K562 (cell line): ENCODE results near the gene GUCA2B. TPM values are rescaled to one million over a fixed set of nuclear protein-coding genes. Genes with fewer than 3 reads are reported as not detected.

ENCODE experiments used
- ATAC-seq: fragments of 200-7000 bp; cut with Tn5 transposase; 3 replicates; pipeline ENCODE4 v1.9.1; 2020; ENCODE audit warnings: moderate library complexity
- BruUV-seq: library from RNA; stranded (reverse); fragments of 400-500 nt; replicated peaks from 2 replicates; lab custom pipeline; 2021; lab: Mats Ljungman, UMichigan
- CTCF ChIA-PET: fragments of 300-600 bp; formaldehyde crosslinking; extraction: SDS; loops from one replicate; lab custom pipeline; 2021; ENCODE audit warnings: low intra/inter-chr PET ratio; lab: Yijun Ruan, JAX
- POLR2A ChIA-PET: fragments of 300-600, 350-650 bp; sonication (Branson Sonifier 250); formaldehyde crosslinking; extraction: SDS; loops from one replicate; lab custom pipeline; 2021; ENCODE audit warnings: antibody characterized with exemption, inconsistent platforms; lab: Yijun Ruan, JAX
- DNase-seq, 4 experiments: peaks; one replicate each; pipeline versions ENCODE4 v3.0.0 to v3.0.0-alpha.2; 2011 to 2018; ENCODE audit warnings: low spot score in 3 of 4, mixed read lengths in 3 of 4; ENCODE audit errors: extremely low read depth in 1 of 4
- FAIRE-seq: peaks from 2 replicates; lab custom pipeline; 2011; peaks lifted over from hg19 to GRCh38; lab: Jason Lieb, UNC
- H2AFZ ChIP-seq: 2 replicates; pipeline ENCODE4 v1.6.0; 2011; ENCODE audit warnings: low read depth, low read length, control low read depth, inconsistent platforms
- H3K27ac ChIP-seq: fragments of 200-600 bp; 3 replicates; pipeline ENCODE4 v1.8.0; 2011; ENCODE audit warnings: low read depth, mild to moderate bottlenecking, control low read depth, inconsistent platforms, low read length, moderate library complexity, mixed read lengths; ENCODE audit errors: extremely low read depth
- H3K27me3 ChIP-seq, 2 experiments: fragments of 300-600 bp in 1 of 2; 2 replicates in 1 of 2; 3 replicates in 1 of 2; pipeline versions ENCODE4 v1.6.0 to v1.8.0; 2011; ENCODE audit warnings: inconsistent platforms in 2 of 2, low read length in 2 of 2, mild to moderate bottlenecking in 1 of 2, mixed read lengths in 1 of 2, moderate library complexity in 1 of 2; ENCODE audit not compliant: control insufficient read depth in 2 of 2, insufficient read depth in 2 of 2
- H3K36me3 ChIP-seq: fragments of 300-600 bp; 3 replicates; pipeline ENCODE4 v1.8.0; 2011; ENCODE audit warnings: mild to moderate bottlenecking, low read length, inconsistent platforms; ENCODE audit not compliant: control insufficient read depth, insufficient read depth
- H3K4me1 ChIP-seq, 2 experiments: fragments of 200-600 bp in 1 of 2; replicated peaks in 1 of 2; 2 replicates in 1 of 2; 3 replicates in 1 of 2; pipeline versions ENCODE4 v1.5.1 to v1.8.0; 2011; ENCODE audit warnings: inconsistent platforms in 2 of 2, low read length in 2 of 2, mild to moderate bottlenecking in 1 of 2, mixed read lengths in 1 of 2, moderate library complexity in 1 of 2; ENCODE audit not compliant: control insufficient read depth in 2 of 2, insufficient read depth in 2 of 2
- H3K4me2 ChIP-seq: 2 replicates; pipeline ENCODE4 v1.6.1; 2011; ENCODE audit warnings: low read length, control low read depth, inconsistent platforms, mixed read lengths; ENCODE audit not compliant: insufficient read depth
- H3K4me3 ChIP-seq: fragments of 200-600 bp; sonication (generic), shearing (Covaris generic); 2 replicates; pipeline ENCODE4 v1.5.1; 2016; ENCODE audit warnings: control low read depth, inconsistent platforms
- H3K79me2 ChIP-seq: fragments of 200-600 bp; 3 replicates; pipeline ENCODE4 v1.8.0; 2011; ENCODE audit warnings: low read length, inconsistent platforms; ENCODE audit not compliant: control insufficient read depth, insufficient read depth
- H3K9ac ChIP-seq, 2 experiments: 2 replicates each; pipeline versions ENCODE4 v1.6.0 to v1.6.1; 2011; ENCODE audit warnings: low read depth in 2 of 2, low read length in 2 of 2, control low read depth in 1 of 2, inconsistent platforms in 1 of 2, mild to moderate bottlenecking in 1 of 2, mixed read lengths in 1 of 2; ENCODE audit not compliant: insufficient read depth in 1 of 2
- H3K9me1 ChIP-seq: one replicate; pipeline ENCODE4 v1.6.0; 2011; ENCODE audit warnings: inconsistent platforms, mild to moderate bottlenecking, low read length, moderate library complexity; ENCODE audit not compliant: control insufficient read depth, insufficient read depth
- H3K9me3 ChIP-seq: replicated peaks from 2 replicates; pipeline ENCODE4 v1.5.1; 2011; ENCODE audit warnings: low read depth, low read length, inconsistent platforms; ENCODE audit not compliant: control insufficient read depth, insufficient read depth
- H4K20me1 ChIP-seq: replicated peaks from 2 replicates; pipeline ENCODE4 v1.6.1; 2011; ENCODE audit warnings: low read length, inconsistent platforms, mixed read lengths; ENCODE audit not compliant: control insufficient read depth, insufficient read depth
- DACH1 ChIP-seq: fragments of 450-650 bp; IDR thresholded peaks from 2 replicates; pipeline ENCODE4 v1.6.1; 2018; ENCODE audit not compliant: partially characterized antibody
- FOXK2 ChIP-seq, 2 experiments: fragments of 450-650 bp; IDR thresholded peaks in 1 of 2; conservative IDR thresholded peaks in 1 of 2; 2 replicates each; pipeline ENCODE4 v1.6.1; 2016; ENCODE audit warnings: low read depth in 2 of 2, mild to moderate bottlenecking in 1 of 2
- KDM2B ChIP-seq: fragments of 250-450 bp; sonication (Bioruptor Pico); IDR thresholded peaks from 2 replicates; pipeline ENCODE4 v1.8.0; 2021; ENCODE audit warnings: mild to moderate bottlenecking, moderate library complexity
- KLF1 ChIP-seq: fragments of 450-650 bp; IDR thresholded peaks from 2 replicates; pipeline ENCODE4 v1.6.1; 2016; ENCODE audit warnings: missing genetic modification characterization, missing compliant biosample characterization
- NFATC3 ChIP-seq: fragments of 450-650 bp; IDR thresholded peaks from 2 replicates; pipeline ENCODE4 v1.6.1; 2017; ENCODE audit warnings: mild to moderate bottlenecking
- TCF3 ChIP-seq: sonication (generic); formaldehyde crosslinking; IDR thresholded peaks from 2 replicates; pipeline ENCODE4 v1.4.0; 2020; ENCODE audit warnings: mild to moderate bottlenecking, missing genetic modification reagents
- ZNF239 ChIP-seq: fragments of 250-450 bp; sonication (Bioruptor Pico); IDR thresholded peaks from 2 replicates; pipeline ENCODE4 v1.4.0; 2020; ENCODE audit warnings: mild to moderate bottlenecking
- WGBS: fragments of 100-300 bp; shearing (Covaris generic); methylation state at CpG from one replicate; pipeline ENCODE4 v1.1.6; 2016; ENCODE audit warnings: low coverage, mixed read lengths; ENCODE audit not compliant: insufficient coverage; ENCODE audit errors: missing lambda C conversion rate; 5-methylcytosine and 5-hydroxymethylcytosine counted together
- in situ Hi-C: fragments of 300-500 bp; cut with MboI; formaldehyde crosslinking; loops from 4 replicates; pipeline ENCODE4 v1.15.0; 2018; ENCODE audit warnings: inconsistent platforms, mixed read lengths
- intact Hi-C: fragments of 100-400 bp; cut with micrococcal nuclease; formaldehyde crosslinking; loops from 2 replicates; pipeline ENCODE4 v1.14.2; 2022
- polyA plus RNA-seq, 8 experiments: library from polyadenylated mRNA; depleted of rRNA in 4 of 8; stranded (reverse) in 5 of 8; unstranded in 3 of 8; fragments of >200 nt; fragmentation: Nextera tagmentation in 2 of 8; fragmentation: Illumina TruSeq in 1 of 8; extraction: Ambion mirVana in 2 of 8; extraction: Trizol in 1 of 8; gene quantifications; 2 replicates each; pipeline versions ENCODE4 v1.2.1 to v1.2.3, GENCODE V29; 2011 to 2014; ENCODE audit warnings: inconsistent platforms in 1 of 8, missing spikeins in 1 of 8
- total RNA-seq, 7 experiments: library from RNA; depleted of rRNA in 6 of 7; stranded (reverse); fragments of >200 nt in 6 of 7; fragmentation: Illumina TruSeq in 2 of 7; extraction: Trizol in 2 of 7; gene quantifications; 2 replicates each; pipeline versions ENCODE4 v1.2.1 to v1.2.3, GENCODE V29; 2011 to 2021; ENCODE audit warnings: low replicate concordance in 1 of 7
- TF ChIP-seq, protein P1 (sequence below): fragments of 450-650 bp; formaldehyde crosslinking; IDR thresholded peaks from 2 replicates; pipeline ENCODE4 v1.4.0; 2022; ENCODE audit warnings: missing genetic modification characterization
- TF ChIP-seq, protein P2 (sequence below), 2 experiments: IDR thresholded peaks in 1 of 2; conservative IDR thresholded peaks in 1 of 2; 2 replicates each; pipeline ENCODE4 v1.6.1; 2016; ENCODE audit warnings: low read depth in 2 of 2, mild to moderate bottlenecking in 1 of 2, missing compliant biosample characterization in 1 of 2, missing genetic modification characterization in 1 of 2, moderate library complexity in 1 of 2
- TF ChIP-seq, protein P3 (sequence below): fragments of 450-650 bp; IDR thresholded peaks from 2 replicates; pipeline ENCODE4 v1.6.1; 2016; ENCODE audit warnings: mild to moderate bottlenecking
- TF ChIP-seq, protein P4 (sequence below): fragments of 450-650 bp; formaldehyde crosslinking; IDR thresholded peaks from 2 replicates; pipeline ENCODE4 v1.4.0; 2020; ENCODE audit warnings: mild to moderate bottlenecking

GUCA2B gene
- total and polyA plus RNA-seq, 9 of the 15 experiments (the other 6 are each of a cell fraction or from before 2014, with no cell fraction given): not detected

DNA sequence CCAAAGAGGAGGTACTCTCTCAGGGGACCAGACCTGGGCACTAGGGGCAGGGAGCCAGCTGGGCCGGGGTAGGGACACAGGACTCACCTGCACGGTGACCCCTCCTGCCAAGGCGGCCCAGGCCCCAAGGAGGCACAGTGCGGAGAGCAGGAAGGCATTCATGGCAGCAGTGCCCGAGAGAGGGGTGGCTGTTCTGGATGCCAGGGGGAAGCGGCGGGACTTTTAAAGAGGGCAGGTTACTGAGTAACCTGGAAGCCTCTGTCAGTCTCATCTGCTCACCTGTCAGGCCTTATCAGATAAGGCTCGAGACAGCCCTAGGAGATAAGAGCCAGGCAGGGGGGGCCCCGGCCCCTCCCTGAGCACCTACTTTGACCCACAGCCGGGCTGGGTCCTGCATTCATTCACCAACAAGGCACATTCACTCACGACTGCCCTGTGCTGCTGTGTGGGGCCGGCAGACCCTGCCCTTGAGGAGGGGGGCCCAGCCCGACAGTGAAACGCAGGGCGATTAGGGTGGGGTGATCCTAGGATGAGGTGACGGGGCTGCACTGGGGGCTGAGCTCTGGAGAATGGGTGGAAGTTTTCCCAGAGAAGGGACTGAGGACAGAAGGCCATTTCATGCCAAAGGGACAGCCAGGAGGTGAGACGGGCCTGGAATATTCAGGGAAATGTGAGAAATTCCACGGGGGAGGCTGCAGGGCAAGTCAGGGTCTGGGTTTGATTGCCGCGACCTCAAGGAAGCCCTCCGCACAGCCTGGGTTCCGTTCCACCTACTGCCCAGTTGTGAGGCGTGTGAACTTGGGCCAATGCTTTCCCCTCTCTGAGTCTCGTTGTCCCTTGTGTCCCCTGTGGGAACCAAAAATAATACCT is 11.6 kb downstream of the GUCA2B start, which contains the start of gene GUCA2A:
Gene GUCA2A (minus strand): TSS at position 195 of the 870 bp plus-strand sequence. CDS start 33 bp downstream, at position 162.
- H3K4me2 ChIP-seq: no peak within 1 kb of the TSS
- H3K27me3 ChIP-seq: peaks cover 3 to 39% of the 10 kb centered on the region in 2 experiments; a peak in 3 of 5 replicates
- H3K36me3 ChIP-seq: no peaks in the 10 kb centered on the region
- no peaks in the 10 kb centered on the region for H3K9me1 ChIP-seq
- H3K9me3 ChIP-seq: no peaks in the 10 kb centered on the region; the same call in 1 of the 2 replicates
- H3K27ac ChIP-seq: no peak within 1 kb of the TSS
- ATAC-seq: no peak
- no peak for FAIRE-seq
- BruUV-seq: no TSS peak
- 0 out of 4 replicates have a peak within 1 kb of the TSS, but pooled peaks of 1 of the 2 experiments have one; percentile 48 for H3K9ac ChIP-seq
- no peak for DNase-seq
- CTCF ChIA-PET: no interaction called here
- TF ChIP-seq, protein P1, sequence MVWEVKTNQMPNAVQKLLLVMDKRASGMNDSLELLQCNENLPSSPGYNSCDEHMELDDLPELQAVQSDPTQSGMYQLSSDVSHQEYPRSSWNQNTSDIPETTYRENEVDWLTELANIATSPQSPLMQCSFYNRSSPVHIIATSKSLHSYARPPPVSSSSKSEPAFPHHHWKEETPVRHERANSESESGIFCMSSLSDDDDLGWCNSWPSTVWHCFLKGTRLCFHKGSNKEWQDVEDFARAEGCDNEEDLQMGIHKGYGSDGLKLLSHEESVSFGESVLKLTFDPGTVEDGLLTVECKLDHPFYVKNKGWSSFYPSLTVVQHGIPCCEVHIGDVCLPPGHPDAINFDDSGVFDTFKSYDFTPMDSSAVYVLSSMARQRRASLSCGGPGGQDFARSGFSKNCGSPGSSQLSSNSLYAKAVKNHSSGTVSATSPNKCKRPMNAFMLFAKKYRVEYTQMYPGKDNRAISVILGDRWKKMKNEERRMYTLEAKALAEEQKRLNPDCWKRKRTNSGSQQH (CRISPR knock-in tag): no peak
- TF ChIP-seq, protein P2, sequence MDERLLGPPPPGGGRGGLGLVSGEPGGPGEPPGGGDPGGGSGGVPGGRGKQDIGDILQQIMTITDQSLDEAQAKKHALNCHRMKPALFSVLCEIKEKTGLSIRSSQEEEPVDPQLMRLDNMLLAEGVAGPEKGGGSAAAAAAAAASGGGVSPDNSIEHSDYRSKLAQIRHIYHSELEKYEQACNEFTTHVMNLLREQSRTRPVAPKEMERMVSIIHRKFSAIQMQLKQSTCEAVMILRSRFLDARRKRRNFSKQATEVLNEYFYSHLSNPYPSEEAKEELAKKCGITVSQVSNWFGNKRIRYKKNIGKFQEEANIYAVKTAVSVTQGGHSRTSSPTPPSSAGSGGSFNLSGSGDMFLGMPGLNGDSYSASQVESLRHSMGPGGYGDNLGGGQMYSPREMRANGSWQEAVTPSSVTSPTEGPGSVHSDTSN (CRISPR knock-in tag; IDR thresholded peaks at IDR 0.05; ENCODE audit: low read depth): no peak
- TF ChIP-seq, protein P2 (tag; conservative IDR thresholded peaks at IDR 0.05; ENCODE audit: low read depth): no peak
- TF ChIP-seq DACH1: no peak
- TF ChIP-seq, protein P3, sequence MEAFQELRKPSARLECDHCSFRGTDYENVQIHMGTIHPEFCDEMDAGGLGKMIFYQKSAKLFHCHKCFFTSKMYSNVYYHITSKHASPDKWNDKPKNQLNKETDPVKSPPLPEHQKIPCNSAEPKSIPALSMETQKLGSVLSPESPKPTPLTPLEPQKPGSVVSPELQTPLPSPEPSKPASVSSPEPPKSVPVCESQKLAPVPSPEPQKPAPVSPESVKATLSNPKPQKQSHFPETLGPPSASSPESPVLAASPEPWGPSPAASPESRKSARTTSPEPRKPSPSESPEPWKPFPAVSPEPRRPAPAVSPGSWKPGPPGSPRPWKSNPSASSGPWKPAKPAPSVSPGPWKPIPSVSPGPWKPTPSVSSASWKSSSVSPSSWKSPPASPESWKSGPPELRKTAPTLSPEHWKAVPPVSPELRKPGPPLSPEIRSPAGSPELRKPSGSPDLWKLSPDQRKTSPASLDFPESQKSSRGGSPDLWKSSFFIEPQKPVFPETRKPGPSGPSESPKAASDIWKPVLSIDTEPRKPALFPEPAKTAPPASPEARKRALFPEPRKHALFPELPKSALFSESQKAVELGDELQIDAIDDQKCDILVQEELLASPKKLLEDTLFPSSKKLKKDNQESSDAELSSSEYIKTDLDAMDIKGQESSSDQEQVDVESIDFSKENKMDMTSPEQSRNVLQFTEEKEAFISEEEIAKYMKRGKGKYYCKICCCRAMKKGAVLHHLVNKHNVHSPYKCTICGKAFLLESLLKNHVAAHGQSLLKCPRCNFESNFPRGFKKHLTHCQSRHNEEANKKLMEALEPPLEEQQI: no peak
- TF ChIP-seq, protein P4, sequence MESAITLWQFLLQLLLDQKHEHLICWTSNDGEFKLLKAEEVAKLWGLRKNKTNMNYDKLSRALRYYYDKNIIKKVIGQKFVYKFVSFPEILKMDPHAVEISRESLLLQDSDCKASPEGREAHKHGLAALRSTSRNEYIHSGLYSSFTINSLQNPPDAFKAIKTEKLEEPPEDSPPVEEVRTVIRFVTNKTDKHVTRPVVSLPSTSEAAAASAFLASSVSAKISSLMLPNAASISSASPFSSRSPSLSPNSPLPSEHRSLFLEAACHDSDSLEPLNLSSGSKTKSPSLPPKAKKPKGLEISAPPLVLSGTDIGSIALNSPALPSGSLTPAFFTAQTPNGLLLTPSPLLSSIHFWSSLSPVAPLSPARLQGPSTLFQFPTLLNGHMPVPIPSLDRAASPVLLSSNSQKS (CRISPR knock-in tag): no peak
- TF ChIP-seq TCF3 (CRISPR knock-in tag): no peak
- no peak for TF ChIP-seq ZNF239
- no peak for TF ChIP-seq FOXK2 (conservative IDR thresholded peaks at IDR 0.05 in 1 of 2, IDR thresholded peaks at IDR 0.05 in 1 of 2; ENCODE audit: low read depth in 2 of 2)
- TF ChIP-seq KLF1: no peak
- no peak for TF ChIP-seq KDM2B (CRISPR knock-in tag)
- TF ChIP-seq NFATC3: no peak
- intact Hi-C loops (no loop called here), in situ Hi-C loops (no loop called here)
- H3K79me2 ChIP-seq: no peaks in the 10 kb centered on the region
- no peaks in the 10 kb centered on the region; the same call in 1 of the 2 replicates for H4K20me1 ChIP-seq
- H3K4me1 ChIP-seq: peaks cover 0 to 16% of the 10 kb centered on the region in 2 experiments; a peak in 1 of 5 replicates
- no peak within 1 kb of the TSS for H3K4me3 ChIP-seq
- POLR2A ChIA-PET: no interaction called here
- 7% methylated on average over 24 of the region's 24 CpGs for whole genome bisulfite sequencing
- no peak within 1 kb of the TSS for H2AFZ ChIP-seq
